Measurements from ENCODE around the gene FBXO38. TPM values are rescaled to one million over a fixed set of nuclear protein-coding genes. Genes with fewer than 3 reads are reported as not detected.
A peak's percentile ranks its signal among the peaks of the same experiment; 100 is the strongest.

The FBXO38 gene, protein sequence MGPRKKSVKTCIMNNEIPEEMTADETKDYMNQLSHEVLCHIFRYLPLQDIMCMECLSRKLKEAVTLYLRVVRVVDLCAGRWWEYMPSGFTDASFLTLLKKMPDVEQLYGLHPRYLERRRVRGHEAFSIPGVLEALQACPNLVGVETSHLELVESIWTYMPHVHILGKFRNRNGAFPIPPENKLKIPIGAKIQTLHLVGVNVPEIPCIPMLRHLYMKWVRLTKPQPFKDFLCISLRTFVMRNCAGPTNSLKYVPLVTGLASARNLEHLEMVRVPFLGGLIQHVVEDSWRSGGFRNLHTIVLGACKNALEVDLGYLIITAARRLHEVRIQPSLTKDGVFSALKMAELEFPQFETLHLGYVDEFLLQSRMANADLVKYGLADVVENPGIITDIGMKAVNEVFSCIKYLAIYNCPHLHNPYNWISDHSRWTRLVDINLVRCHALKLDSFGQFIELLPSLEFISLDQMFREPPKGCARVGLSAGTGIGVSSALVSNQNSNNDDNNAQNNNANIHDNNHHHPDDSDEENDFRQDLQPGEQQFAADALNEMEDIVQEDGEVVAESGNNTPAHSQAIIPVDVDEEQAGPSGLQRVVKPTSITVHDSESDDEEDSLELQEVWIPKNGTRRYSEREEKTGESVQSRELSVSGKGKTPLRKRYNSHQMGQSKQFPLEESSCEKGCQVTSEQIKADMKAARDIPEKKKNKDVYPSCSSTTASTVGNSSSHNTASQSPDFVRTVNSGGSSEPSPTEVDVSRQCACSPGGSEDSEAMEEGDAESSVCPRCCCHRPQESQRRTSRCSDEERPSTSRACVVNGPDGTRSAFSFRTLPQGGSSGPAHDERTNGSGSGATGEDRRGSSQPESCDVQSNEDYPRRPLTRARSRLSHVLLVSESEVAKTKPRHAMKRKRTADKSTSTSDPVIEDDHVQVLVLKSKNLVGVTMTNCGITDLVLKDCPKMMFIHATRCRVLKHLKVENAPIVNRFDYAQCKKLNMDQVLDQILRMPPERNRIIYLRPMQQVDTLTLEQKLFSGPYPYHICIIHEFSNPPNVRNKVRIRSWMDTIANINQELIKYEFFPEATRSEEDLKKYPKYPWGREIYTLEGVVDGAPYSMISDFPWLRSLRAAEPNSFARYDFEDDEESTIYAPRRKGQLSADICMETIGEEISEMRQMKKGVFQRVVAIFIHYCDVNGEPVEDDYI
- 36.5 TPM for polyA plus RNA-seq
- long read RNA-seq, donor 1: 0 reads
- long read RNA-seq, donor 2, full-length matches to known transcripts: 2 of 2 reads
- long read RNA-seq, donor 2, partial matches to known transcripts: 0 of 2 reads
- long read RNA-seq, donor 2, other reads (novel, unspliced or antisense): 0 of 2 reads
- long read RNA-seq, donor 3, partial matches to known transcripts: 0 of 2 reads
- long read RNA-seq, donor 3, other reads (novel, unspliced or antisense): 0 of 2 reads
- long read RNA-seq, donor 4, partial matches to known transcripts: 0 of 1 reads
- long read RNA-seq, donor 4, other reads (novel, unspliced or antisense): 0 of 1 reads
- long read RNA-seq, donor 5, full-length matches to known transcripts: 2 of 2 reads
- long read RNA-seq, donor 5, partial matches to known transcripts: 0 of 2 reads
- long read RNA-seq, donor 5, other reads (novel, unspliced or antisense): 0 of 2 reads
- long read RNA-seq, donor 6, full-length matches to known transcripts: 2 of 7 reads
- long read RNA-seq, donor 6, partial matches to known transcripts: 5 of 7 reads
- long read RNA-seq, donor 6, other reads (novel, unspliced or antisense): 0 of 7 reads
- long read RNA-seq, donor 7, partial matches to known transcripts: 0 of 2 reads
- long read RNA-seq, donor 7, other reads (novel, unspliced or antisense): 0 of 2 reads
- long read RNA-seq, donor 8, full-length matches to known transcripts: 2 of 2 reads
- long read RNA-seq, donor 8, partial matches to known transcripts: 0 of 2 reads
- long read RNA-seq, donor 8, other reads (novel, unspliced or antisense): 0 of 2 reads
- long read RNA-seq, donor 9, full-length matches to known transcripts: 1 of 1 reads
- long read RNA-seq, donor 9, partial matches to known transcripts: 0 of 1 reads
- long read RNA-seq, donor 9, other reads (novel, unspliced or antisense): 0 of 1 reads
- long read RNA-seq, donor 10, full-length matches to known transcripts: 3 of 8 reads
- long read RNA-seq, donor 10, partial matches to known transcripts: 5 of 8 reads
- long read RNA-seq, donor 10, other reads (novel, unspliced or antisense): 0 of 8 reads
- long read RNA-seq, donor 11, full-length matches to known transcripts: 1 of 1 reads
- long read RNA-seq, donor 11, partial matches to known transcripts: 0 of 1 reads
- long read RNA-seq, donor 11, other reads (novel, unspliced or antisense): 0 of 1 reads

DNA sequence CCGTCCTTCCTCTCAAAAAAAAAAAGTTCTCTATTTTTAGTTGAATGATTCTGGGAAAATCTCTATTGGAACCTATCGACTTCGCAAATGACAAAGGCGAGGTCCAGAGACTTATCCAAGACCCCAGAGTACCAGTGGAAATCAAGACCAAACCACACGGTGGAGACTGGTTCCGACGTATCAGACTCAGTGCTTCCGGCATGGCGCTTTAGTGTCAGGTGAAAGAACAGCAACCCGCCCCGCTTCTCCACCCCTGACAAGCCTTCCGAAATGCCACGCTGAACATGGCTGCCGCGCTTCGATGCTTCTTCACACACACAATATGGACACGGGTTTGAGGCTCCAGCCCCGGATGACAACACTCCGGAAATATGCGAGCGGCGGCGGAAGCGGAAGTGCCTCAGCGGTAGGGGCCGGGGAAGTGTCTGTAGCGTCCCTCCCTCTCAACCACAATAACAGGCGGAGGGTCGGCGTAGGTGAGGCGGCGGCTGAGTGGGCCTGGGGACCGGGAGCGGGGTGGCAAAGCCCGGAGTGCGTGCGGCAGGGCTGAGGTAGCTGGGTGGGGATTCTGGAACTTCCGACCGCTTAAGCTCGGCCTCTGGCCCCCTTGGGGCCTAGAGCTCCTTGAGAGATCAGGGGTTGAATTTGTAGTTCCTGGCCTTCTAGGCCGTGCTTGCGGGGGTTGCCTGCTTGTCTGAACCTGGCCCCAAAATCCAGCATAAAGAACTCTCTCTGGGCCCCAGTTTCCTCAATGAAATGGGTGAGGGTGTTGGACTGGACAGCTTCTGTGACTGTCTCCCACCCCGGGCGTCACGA is at the start of gene FBXO38:
Gene FBXO38, plus strand, starts transcription at position 395 of the 816 bp plus-strand sequence. CDS start 10,819 bp downstream, outside the sequence.
- Histone ChIP-seq H3K36me3 (ENCODE audit: control insufficient read depth, insufficient read depth, low read length) (peaks cover 2% of the 10 kb centered on the region), H3K9me3 (ENCODE audit: control insufficient read depth, low read depth, low read length) (no peaks in the 10 kb centered on the region), H3K27me3 (ENCODE audit: control insufficient read depth, insufficient read depth, low read length) (no peaks in the 10 kb centered on the region), H3K4me3 (ENCODE audit: low read length) (peak within 1 kb of the TSS; percentile 92), H3K4me1 (ENCODE audit: control insufficient read depth, insufficient read depth, low read length) (peaks cover 19% of the 10 kb centered on the region), H3K27ac (ENCODE audit: low read length) (peak within 1 kb of the TSS; percentile 86)
- peak; percentile 98 to 99 for DNase-seq
- WGBS (ENCODE audit: insufficient coverage, low lambda C conversion rate): no CpG with 5 or more reads among the region's 45 CpGs

DNA sequence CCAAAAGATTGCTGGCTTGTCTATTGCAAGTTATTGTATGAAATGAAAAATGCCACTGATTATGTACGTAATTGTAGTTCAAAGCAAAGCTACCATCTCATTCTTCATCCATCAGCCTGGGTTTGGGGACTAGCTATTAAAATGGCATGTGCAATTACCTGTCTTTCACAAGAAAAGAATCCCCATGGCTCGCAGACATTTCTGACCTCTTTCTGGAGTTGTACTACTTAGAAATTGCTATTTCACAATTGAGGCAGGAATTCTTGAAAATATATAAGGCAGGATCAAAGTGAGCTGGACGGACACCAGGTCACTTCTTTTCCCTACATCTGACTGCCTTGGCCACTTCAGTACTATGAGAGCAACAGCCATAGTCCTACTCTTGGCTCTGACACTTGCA is 48.5 kb upstream of the FBXO38 start, which contains the start of gene SPINK9:
Gene SPINK9, plus strand, starts transcription at position 301 of the 400 bp plus-strand sequence. Its CDS starts 55 bp downstream, at position 356.
- 83% methylated on average over 1 of the region's 3 CpGs for WGBS (ENCODE audit: insufficient coverage, low lambda C conversion rate)
- no peaks in the 10 kb centered on the region for H3K36me3 ChIP-seq (ENCODE audit: control insufficient read depth, insufficient read depth, low read length)
- no peak for DNase-seq
- H3K4me3 ChIP-seq (ENCODE audit: low read length): no peak within 1 kb of the TSS
- H3K9me3 ChIP-seq (ENCODE audit: control insufficient read depth, low read depth, low read length): no peaks in the 10 kb centered on the region
- H3K4me1 ChIP-seq (ENCODE audit: control insufficient read depth, insufficient read depth, low read length): no peaks in the 10 kb centered on the region
- H3K27ac ChIP-seq (ENCODE audit: low read length): no peak within 1 kb of the TSS
- H3K27me3 ChIP-seq (ENCODE audit: control insufficient read depth, insufficient read depth, low read length): no peaks in the 10 kb centered on the region

DNA sequence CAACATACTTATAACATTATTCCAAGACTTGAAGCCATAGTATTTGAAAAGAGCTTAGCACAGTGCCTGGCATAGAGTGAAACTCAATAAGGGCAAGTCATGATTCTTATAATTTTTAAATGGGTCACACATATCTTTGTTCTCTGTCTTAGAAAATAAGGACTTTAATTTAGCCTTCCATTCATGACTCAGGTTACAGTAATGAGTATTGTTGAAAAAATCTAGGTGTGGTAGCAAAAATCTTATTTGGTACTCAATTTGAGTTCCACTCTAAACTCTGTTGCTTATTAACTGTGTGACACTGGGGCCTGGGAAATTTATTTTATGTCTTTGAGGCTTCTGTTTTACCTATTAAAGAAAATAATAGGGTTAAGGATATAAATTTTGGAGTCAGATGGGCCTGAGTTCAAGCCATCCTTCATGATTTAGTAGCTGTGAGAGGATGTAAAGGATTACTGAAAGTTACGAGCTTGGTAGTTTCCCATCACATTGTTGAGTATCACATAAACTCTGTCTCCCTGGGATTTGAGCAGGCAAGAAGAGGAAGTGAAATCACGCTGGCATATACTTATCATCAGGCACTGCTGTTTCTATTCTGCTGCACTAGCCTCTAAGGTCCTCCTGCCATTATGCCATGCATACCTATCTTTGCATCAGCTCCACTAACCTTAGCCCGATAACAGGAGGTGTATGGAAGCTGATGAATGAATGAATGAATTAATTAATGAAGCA is 46.9 kb upstream of the FBXO38 start:
- Histone ChIP-seq H3K27ac (ENCODE audit: low read length) (no peak overlapping the region), H3K36me3 (ENCODE audit: control insufficient read depth, insufficient read depth, low read length) (no peaks in the 10 kb centered on the region), H3K9me3 (ENCODE audit: control insufficient read depth, low read depth, low read length) (no peaks in the 10 kb centered on the region), H3K27me3 (ENCODE audit: control insufficient read depth, insufficient read depth, low read length) (no peaks in the 10 kb centered on the region), H3K4me1 (ENCODE audit: control insufficient read depth, insufficient read depth, low read length) (no peaks in the 10 kb centered on the region), H3K4me3 (ENCODE audit: low read length) (no peak overlapping the region)
- DNase-seq: no peak
- WGBS (ENCODE audit: insufficient coverage, low lambda C conversion rate): no CpG with 5 or more reads among the region's 3 CpGs

DNA sequence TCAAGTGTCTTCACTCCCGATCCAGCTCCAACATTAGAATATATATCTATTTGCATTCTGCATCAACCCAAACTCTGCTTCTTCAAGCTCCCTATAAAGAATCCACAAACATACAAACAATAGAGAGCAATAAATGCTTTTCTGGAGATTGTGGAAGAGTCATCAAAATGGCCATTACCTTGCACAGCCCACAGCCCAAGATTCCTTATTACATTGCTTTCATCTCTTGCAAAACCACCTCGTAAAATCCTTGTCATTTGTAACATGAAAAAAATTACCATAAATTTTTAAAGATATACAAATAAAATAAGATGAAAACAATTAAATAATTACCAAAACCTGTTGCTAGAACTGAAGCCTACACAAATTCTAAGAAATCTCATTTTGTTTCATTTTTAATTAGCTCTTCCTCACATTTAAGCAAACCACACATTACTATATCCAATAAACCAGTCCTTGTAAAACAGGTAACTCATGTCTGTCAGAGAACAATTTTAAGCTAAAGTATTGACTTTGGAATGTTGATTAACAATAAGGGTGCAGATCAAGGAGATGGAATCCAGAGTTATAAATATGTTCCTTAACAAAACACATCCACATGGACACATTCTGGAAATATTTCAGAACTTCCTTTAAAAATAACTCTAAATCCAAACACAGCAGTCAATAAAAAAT is 41.2 kb upstream of the FBXO38 start:
- no peak for DNase-seq
- H3K9me3 ChIP-seq (ENCODE audit: control insufficient read depth, low read depth, low read length): no peaks in the 10 kb centered on the region
- H3K4me3 ChIP-seq (ENCODE audit: low read length): no peak overlapping the region
- no CpG with 5 or more reads among the region's 2 CpGs for WGBS (ENCODE audit: insufficient coverage, low lambda C conversion rate)
- no peaks in the 10 kb centered on the region for H3K36me3 ChIP-seq (ENCODE audit: control insufficient read depth, insufficient read depth, low read length)
- no peaks in the 10 kb centered on the region for H3K27me3 ChIP-seq (ENCODE audit: control insufficient read depth, insufficient read depth, low read length)
- H3K27ac ChIP-seq (ENCODE audit: low read length): no peak overlapping the region
- no peaks in the 10 kb centered on the region for H3K4me1 ChIP-seq (ENCODE audit: control insufficient read depth, insufficient read depth, low read length)

DNA sequence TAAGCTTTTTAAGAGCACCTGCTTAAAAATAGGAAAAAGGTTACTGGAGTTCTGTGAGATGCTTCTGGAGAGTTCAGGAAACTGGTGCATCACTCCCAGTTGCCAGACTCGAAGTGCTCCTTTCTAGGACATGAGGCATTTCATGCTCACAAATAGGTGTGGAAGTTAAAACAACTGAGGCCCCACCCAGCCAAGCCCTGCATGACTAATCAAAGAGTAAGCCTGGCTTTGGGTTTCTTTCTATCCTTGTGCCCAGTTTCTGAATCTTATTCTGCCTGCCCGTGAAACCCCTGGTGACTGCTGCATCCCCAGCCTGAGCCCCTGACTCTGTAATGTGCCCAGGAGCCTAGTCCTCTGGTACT is 40.7 kb upstream of the FBXO38 start:
- WGBS (ENCODE audit: insufficient coverage, low lambda C conversion rate): no CpG with 5 or more reads among the region's 2 CpGs
- no peaks in the 10 kb centered on the region for H3K36me3 ChIP-seq (ENCODE audit: control insufficient read depth, insufficient read depth, low read length)
- H3K4me3 ChIP-seq (ENCODE audit: low read length): no peak overlapping the region
- no peaks in the 10 kb centered on the region for H3K9me3 ChIP-seq (ENCODE audit: control insufficient read depth, low read depth, low read length)
- no peaks in the 10 kb centered on the region for H3K27me3 ChIP-seq (ENCODE audit: control insufficient read depth, insufficient read depth, low read length)
- DNase-seq: no peak
- no peaks in the 10 kb centered on the region for H3K4me1 ChIP-seq (ENCODE audit: control insufficient read depth, insufficient read depth, low read length)
- no peak overlapping the region for H3K27ac ChIP-seq (ENCODE audit: low read length)

DNA sequence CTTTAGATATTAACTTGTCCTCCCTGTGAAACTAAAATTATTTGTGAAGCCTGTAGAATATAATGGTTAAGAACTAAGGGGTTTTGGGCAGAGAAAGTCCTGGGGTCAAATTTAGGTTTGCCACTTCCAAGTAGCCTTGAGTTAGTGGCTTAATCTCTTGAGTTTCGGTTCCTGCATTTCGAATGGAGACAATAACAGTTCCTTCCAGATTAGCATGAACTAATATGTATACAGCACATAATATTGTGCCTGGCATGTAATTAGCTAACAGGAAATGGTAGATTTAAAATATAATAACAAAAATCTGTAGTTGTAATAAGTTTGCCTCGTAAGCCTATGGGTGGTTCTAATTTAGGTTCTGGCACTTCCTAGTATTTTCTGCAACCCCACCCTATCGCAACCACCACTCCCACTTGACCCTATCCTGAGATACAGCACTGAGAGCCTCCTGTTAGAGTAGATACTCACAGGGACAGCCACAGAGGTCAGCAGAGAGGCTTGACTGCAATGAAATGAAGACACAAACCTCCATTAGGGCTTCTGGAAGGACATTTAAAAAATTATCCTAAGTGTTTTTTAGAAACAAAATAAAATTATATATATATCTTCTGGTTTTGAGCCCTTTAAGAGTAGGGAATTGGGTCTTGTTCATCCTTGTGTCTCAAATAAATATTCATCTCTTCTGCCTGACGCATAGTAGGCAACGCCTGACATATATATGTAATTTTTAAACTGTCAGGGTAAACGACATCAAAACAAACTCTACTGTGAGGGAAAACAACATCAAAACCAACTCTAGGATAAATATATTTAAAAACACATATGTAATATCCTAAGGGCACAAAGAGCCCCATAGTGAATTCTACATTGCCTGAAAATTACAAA is 39.9 kb upstream of the FBXO38 start:
- Histone ChIP-seq H3K27me3 (ENCODE audit: control insufficient read depth, insufficient read depth, low read length) (no peaks in the 10 kb centered on the region), H3K4me3 (ENCODE audit: low read length) (no peak overlapping the region), H3K27ac (ENCODE audit: low read length) (no peak overlapping the region), H3K9me3 (ENCODE audit: control insufficient read depth, low read depth, low read length) (no peaks in the 10 kb centered on the region), H3K4me1 (ENCODE audit: control insufficient read depth, insufficient read depth, low read length) (no peaks in the 10 kb centered on the region), H3K36me3 (ENCODE audit: control insufficient read depth, insufficient read depth, low read length) (no peaks in the 10 kb centered on the region)
- no peak for DNase-seq
- whole genome bisulfite sequencing (ENCODE audit: insufficient coverage, low lambda C conversion rate): 90% methylated on average over 3 of the region's 7 CpGs

DNA sequence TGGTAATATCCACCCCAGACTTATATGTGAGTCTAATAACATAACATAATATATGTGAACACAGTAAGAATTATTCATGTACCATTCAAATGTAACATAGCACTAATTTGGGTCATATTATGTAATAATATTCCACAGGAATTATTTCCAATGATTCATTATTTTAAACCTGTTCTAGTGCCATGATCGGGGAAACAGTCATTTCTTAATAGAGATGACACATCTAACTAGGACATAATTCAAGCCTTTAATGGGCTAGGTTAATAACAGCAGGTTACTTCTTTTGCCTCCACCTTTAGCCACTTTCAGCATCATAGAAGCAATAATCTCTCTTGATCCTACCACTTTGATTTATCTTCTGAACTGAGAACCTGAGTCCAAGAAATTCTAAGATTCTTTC is 36.1 kb upstream of the FBXO38 start:
- no peak for DNase-seq
- Histone ChIP-seq H3K4me3 (ENCODE audit: low read length) (no peak overlapping the region), H3K4me1 (ENCODE audit: control insufficient read depth, insufficient read depth, low read length) (no peaks in the 10 kb centered on the region), H3K27ac (ENCODE audit: low read length) (no peak overlapping the region), H3K36me3 (ENCODE audit: control insufficient read depth, insufficient read depth, low read length) (no peaks in the 10 kb centered on the region), H3K27me3 (ENCODE audit: control insufficient read depth, insufficient read depth, low read length) (no peaks in the 10 kb centered on the region), H3K9me3 (ENCODE audit: control insufficient read depth, low read depth, low read length) (no peaks in the 10 kb centered on the region)
- WGBS (ENCODE audit: insufficient coverage, low lambda C conversion rate): no CpG with 5 or more reads among the region's 1 CpG

All from large intestine (tissue), 12 donors.